Peyer's patch (tissue), 4 donors: ENCODE data around the gene ZNF831.

Experiments used
- CTCF ChIP-seq, 6 experiments: fragments of 450-650 bp in 4 of 6; fragments of 200-600 bp in 2 of 6; sonication (generic) in 1 of 6; IDR thresholded peaks; one replicate each; pipeline ENCODE4 v1.5.1; 2017 to 2019; ENCODE audit warnings: antibody characterized with exemption in 6 of 6, mild to moderate bottlenecking in 3 of 6, moderate library complexity in 1 of 6
- POLR2A ChIP-seq, 2 donors: fragments of 450-650 bp; IDR thresholded peaks; one replicate each; pipeline ENCODE4 v1.5.1; 2017; ENCODE audit warnings: antibody characterized with exemption in 2 of 2, mild to moderate bottlenecking in 2 of 2, moderate library complexity in 2 of 2

GRCh38 chr20:59268870-59269269 is 105.2 kb downstream of the ZNF831 start:
- TF ChIP-seq CTCF (IDR thresholded peaks at IDR 0.05) (no peak), POLR2A (IDR thresholded peaks at IDR 0.05) (no peak)
